GM21528 (cell line): ENCODE results near the gene MRPS23.

Experiments used
- ATAC-seq: cut with Tn5 transposase; IDR thresholded peaks from one replicate; pipeline ENCODE4 v1.9.1; 2021; ENCODE audit warnings: mild to moderate bottlenecking, moderate library complexity; ENCODE audit not compliant: unreplicated experiment, low FRiP score

The MRPS23 gene

GRCh38 chr17:57849874-57850754 lies at the start of gene MRPS23:
TSS of gene MRPS23 (minus strand) at chr17:57850044. CDS start at chr17:57850010, 34 bp downstream.
- peak; percentile 95 for ATAC-seq

DNA sequence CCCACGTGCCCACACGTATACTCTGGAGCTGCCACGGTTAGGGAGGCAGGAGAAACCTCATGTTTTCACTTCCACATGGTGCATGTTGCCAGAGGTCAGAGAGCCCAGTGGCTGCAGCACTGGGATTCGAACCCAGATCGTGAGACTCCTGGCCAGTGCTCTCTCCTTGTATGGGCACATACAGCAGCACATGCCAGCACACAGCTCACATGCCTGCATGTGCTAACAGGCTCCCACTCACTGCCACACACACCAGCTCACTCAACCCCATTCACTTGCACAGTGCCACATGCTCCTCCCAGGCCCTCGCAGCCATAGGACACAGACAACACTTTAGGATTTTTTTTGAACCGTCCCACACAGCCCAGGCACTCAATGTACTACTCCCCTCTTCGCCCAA lies 49.5 kb upstream of the MRPS23 start:
- no peak for ATAC-seq

DNA sequence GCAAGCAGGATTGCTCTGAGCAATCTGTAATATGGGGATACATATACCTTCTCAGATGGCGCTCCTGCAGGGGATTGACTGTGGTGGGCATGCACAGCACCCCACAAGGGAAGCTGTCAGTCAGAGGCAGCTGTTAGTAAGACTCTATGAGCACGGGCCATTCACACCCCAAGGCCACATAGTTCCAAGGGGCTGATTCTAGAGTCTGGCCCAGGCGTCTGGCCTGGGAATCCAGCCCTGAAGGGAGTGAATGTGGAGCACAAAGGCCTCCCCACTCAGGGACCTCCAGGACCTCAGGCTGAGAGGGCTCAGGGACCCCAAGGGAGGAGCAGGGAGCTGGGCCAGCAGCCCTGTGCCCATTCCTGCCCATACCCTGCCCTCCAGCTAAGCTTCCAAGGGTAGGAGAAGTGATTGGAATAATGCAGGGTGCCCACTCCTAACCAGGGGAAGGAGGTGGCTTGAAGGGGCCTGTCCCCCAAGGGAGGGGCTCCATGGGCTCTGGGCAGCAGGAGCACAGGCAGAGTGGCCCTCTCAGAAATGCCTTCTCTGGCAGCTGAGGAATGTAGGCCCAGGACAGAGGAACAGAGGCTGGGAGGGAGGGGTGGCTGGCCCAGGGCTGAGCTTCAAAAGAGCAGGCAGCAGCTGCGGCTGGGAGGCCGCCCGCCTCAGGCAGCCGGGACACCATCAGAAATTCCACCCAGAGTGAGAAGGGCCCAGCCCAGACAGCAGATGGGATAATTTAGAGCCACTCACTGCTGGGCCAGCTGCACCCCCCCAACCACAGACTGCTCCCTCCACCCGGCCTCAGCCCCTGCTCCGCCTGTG lies 48.9 kb upstream of the MRPS23 start:
- no peak for ATAC-seq

DNA sequence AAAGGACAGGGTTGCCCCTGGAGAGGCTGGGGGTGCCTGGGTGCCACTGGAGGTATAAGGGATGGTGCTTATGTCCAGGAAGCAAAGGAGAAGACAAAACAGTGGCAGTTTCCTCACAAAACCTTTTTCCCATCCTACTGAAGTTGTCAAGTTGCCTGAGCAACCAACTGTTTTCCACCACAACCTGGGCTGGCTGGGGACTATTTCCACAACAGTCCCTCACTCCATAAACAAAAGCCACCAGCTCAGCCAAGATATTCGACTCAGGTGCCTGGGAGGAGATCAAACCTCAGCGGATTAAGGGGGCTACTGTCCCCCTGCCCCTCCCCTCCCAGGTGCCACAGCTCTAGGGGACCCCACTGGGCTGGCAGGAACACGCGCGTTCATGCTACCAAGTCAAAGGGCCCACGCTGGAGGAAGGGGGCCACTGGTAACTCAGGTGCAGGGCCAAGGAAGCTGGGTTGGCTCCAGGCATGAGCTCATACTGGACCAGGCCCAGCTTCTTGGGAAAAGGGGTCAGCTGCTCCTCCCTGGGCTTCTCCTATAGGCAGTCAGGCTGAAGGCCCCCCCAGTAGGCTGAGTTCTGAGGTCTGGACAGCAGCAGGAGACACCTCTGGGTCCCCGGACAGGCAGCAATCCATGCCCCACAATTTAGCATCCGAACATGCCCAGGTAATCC lies 45.7 kb upstream of the MRPS23 start:
- no peak for ATAC-seq

- ATAC-seq = no peak
Observed at GRCh38 chr17:57894848-57895247, 45.0 kb upstream of the MRPS23 start.

DNA sequence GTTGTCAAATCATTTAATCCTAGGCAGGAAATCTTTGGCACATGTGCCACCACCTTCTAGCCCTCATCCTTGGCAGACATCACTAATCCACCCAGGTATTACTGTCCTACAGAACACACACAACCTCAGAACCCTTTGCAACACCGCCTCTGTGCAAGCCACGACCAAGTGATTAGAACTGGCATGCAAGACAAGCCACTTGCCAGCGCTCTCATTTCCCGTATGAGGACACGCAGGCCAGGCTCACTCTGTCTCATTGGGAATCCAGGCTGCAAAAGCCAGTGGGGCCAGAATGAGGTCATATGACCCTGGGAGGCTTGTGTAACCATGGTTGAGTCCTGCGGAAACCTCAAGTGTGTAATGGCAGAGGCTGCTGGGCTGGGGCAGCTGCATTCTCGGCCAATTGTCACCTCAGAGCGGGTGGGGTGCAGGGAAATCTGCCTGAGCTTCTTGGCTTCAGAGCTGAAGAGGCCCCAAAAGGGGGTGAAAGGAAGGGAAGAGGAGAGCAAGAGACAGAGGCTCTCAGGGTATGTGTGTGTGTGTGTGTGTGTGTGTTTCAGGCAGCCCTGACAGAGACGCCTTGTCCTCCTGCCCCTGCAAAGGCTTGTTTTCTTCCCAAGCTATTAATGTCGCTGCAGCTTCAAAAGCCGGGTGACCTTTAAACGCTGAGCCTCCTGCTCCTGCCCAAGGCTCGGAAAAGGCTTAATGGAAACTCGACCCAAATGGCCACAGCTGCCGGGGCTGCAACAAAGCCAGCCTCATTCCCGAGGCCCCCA lies 43.2 kb upstream of the MRPS23 start:
- no peak for ATAC-seq

- ATAC-seq = no peak
Observed at GRCh38 chr17:57892146-57892819, 42.4 kb upstream of the MRPS23 start.

DNA sequence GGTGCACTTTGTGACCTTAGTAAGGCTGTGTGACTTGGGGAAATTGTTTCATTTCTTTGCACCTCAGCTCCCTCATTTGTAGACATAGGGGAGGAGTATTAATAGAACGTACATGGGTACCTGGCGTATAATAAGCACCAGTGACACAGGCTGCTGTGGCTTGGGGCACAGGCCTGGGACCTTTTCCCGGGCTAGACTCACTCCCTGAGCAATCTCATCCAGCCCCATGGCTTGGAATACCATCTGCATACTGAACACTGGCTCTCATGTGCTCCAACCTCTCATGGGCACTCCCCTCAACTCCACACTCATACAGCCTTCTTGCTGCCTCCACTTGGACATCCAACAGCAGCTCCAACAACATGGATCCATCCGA lies 41.0 kb upstream of the MRPS23 start:
- no peak for ATAC-seq

GRCh38 chr17:57889892-57890856 lies 40.3 kb upstream of the MRPS23 start:
- no peak for ATAC-seq

- no peak for ATAC-seq
Observed at GRCh38 chr17:57889252-57889651, 39.4 kb upstream of the MRPS23 start.

- ATAC-seq = no peak
Observed at GRCh38 chr17:57888311-57889216, 38.7 kb upstream of the MRPS23 start.

GRCh38 chr17:57887161-57887560 lies 37.3 kb upstream of the MRPS23 start:
- no peak for ATAC-seq

DNA sequence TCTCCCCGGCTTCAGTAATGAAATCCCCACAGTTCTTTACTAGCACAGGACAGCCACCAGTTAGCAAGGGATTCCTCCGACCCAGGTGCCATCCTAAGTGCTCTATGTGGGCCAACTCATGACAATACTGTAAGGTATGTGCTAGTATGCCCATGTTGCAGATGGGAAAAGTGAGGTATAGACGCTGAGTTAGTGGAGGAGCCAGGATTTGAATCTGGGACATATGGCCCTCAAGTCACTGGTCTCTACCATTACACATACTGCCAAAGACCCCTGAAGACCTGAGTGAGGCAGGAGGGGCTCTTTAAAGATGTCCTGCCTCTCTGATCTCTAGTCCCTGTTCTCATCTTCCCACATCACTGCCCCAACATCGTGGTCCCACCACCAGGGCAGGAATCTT lies 36.2 kb upstream of the MRPS23 start:
- no peak for ATAC-seq

GRCh38 chr17:57885148-57885915 lies 35.5 kb upstream of the MRPS23 start:
- no peak for ATAC-seq

- no peak for ATAC-seq
Observed at GRCh38 chr17:57881783-57882351, 32.0 kb upstream of the MRPS23 start.

- no peak for ATAC-seq
Observed at GRCh38 chr17:57881143-57881542, 31.3 kb upstream of the MRPS23 start.

- ATAC-seq = no peak
Observed at GRCh38 chr17:57880086-57880456, 30.2 kb upstream of the MRPS23 start.
